Mucosa of stomach (tissue), 1 donor: ENCODE data around the gene CIITA.
"Not testable (repeated sequence)": the region's sequence is repeated elsewhere in the genome, so short reads cannot be mapped to it uniquely, and the experiment has no call there.

Experiments
- H3K27me3 ChIP-seq: one replicate; pipeline ENCODE4 v1.7.0; 2013; ENCODE audit warnings: mild to moderate bottlenecking, low read length; ENCODE audit not compliant: control insufficient read depth, insufficient read depth
- H3K36me3 ChIP-seq: one replicate; pipeline ENCODE4 v1.7.0; 2013; ENCODE audit warnings: low read length; ENCODE audit not compliant: control insufficient read depth, insufficient read depth
- H3K4me1 ChIP-seq: one replicate; pipeline ENCODE4 v1.7.0; 2013; ENCODE audit warnings: mild to moderate bottlenecking, low read length; ENCODE audit not compliant: control insufficient read depth, insufficient read depth
- H3K4me3 ChIP-seq: one replicate; pipeline ENCODE4 v1.7.0; 2013; ENCODE audit warnings: low read length
- H3K9ac ChIP-seq: one replicate; pipeline ENCODE4 v1.7.0; 2013; ENCODE audit warnings: mild to moderate bottlenecking, low read length, moderate library complexity
- H3K9me3 ChIP-seq: one replicate; pipeline ENCODE4 v1.7.0; 2013; ENCODE audit warnings: mild to moderate bottlenecking, low read length, moderate library complexity; ENCODE audit not compliant: control insufficient read depth
- donor health status: Pancreatic carcinoma.

Gene CIITA, protein sequence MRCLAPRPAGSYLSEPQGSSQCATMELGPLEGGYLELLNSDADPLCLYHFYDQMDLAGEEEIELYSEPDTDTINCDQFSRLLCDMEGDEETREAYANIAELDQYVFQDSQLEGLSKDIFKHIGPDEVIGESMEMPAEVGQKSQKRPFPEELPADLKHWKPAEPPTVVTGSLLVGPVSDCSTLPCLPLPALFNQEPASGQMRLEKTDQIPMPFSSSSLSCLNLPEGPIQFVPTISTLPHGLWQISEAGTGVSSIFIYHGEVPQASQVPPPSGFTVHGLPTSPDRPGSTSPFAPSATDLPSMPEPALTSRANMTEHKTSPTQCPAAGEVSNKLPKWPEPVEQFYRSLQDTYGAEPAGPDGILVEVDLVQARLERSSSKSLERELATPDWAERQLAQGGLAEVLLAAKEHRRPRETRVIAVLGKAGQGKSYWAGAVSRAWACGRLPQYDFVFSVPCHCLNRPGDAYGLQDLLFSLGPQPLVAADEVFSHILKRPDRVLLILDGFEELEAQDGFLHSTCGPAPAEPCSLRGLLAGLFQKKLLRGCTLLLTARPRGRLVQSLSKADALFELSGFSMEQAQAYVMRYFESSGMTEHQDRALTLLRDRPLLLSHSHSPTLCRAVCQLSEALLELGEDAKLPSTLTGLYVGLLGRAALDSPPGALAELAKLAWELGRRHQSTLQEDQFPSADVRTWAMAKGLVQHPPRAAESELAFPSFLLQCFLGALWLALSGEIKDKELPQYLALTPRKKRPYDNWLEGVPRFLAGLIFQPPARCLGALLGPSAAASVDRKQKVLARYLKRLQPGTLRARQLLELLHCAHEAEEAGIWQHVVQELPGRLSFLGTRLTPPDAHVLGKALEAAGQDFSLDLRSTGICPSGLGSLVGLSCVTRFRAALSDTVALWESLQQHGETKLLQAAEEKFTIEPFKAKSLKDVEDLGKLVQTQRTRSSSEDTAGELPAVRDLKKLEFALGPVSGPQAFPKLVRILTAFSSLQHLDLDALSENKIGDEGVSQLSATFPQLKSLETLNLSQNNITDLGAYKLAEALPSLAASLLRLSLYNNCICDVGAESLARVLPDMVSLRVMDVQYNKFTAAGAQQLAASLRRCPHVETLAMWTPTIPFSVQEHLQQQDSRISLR

DNA sequence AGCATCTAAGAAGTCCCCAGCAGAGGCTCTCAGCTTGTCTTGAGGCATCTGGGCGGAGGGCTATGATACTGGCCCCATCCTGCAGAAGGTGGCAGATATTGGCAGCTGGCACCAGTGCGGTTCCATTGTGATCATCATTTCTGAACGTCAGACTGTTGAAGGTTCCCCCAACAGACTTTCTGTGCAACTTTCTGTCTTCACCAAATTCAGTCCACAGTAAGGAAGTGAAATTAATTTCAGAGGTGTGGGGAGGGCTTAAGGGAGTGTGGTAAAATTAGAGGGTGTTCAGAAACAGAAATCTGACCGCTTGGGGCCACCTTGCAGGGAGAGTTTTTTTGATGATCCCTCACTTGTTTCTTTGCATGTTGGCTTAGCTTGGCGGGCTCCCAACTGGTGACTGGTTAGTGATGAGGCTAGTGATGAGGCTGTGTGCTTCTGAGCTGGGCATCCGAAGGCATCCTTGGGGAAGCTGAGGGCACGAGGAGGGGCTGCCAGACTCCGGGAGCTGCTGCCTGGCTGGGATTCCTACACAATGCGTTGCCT is at the start of gene CIITA:
Gene CIITA (plus strand): TSS at position 404 of the 543 bp plus-strand sequence. CDS start 129 bp downstream, at position 533.
- no peak within 1 kb of the TSS for H3K4me3 ChIP-seq
- no peaks in the 10 kb centered on the region for H3K36me3 ChIP-seq
- H3K9ac ChIP-seq, result peak within 1 kb of the TSS; percentile 62
- H3K4me1 ChIP-seq, result peaks cover 27% of the 10 kb centered on the region
- H3K9me3 ChIP-seq, result no peaks in the 10 kb centered on the region
- H3K27me3 ChIP-seq, result no peaks in the 10 kb centered on the region

DNA sequence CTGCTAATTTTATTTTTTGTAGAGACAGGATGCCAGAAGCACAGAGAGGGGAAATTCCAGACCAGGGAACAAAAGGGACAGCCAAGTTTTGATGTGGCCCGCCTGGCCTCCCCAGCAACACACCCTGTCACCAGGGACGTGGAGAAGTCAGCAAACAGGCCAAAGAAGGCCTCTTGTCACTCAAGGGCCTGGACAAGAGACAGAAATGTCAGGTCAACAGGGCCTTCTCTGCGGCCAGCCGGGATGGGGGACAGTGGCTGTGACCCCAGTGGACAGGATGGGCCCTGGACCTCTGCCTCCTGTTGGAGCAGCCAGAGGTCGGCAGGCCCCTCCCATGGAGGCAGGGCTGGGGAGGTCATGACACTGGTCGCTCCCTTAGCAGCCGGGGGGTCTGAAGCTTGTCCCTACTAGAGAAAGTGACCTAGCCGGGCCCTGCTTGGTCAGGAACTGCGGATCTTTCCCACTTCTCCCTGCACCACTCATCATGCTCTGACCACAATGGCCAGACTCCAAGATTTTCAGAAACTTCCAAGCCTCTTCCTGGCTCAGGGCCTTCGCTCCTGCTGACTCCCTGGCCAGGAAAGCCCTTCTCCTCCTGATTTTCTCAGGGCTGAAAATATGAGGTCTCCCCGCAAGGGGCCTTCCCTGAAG is 49.2 kb upstream of the CIITA start:
- Histone ChIP-seq H3K27me3 (no peaks in the 10 kb centered on the region), H3K4me1 (peaks cover 38% of the 10 kb centered on the region), H3K9ac (peak overlapping the region; percentile 52), H3K4me3 (no peak overlapping the region), H3K9me3 (no peaks in the 10 kb centered on the region), H3K36me3 (no peaks in the 10 kb centered on the region)

DNA sequence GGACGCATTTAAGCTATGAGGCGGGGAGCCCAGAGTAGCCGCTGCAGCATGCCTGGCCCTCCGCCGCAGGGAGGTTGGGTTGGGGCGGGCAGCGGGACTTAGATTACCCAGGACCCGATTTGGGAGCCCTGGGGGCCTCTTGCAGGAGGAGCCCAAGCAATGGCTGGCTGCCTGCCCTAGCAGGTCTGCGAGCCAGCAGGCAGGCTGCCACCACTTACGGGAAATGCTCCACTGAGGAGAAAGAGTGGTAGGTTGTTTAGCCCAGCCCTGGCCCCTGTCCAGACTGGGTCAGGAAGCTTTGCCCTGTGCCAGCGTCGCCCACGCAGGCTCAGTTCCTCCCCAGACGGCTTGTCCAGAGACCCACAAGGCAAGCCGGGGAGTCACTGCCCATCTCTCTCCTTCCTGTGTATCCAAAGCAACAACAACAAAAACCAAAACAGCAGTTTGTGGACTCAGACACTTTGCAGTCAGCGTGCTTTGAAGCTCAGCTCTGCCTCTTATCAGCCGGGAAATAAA is 48.1 kb upstream of the CIITA start:
- Histone ChIP-seq H3K9ac (peak overlapping the region; percentile 52), H3K27me3 (no peaks in the 10 kb centered on the region), H3K9me3 (no peaks in the 10 kb centered on the region), H3K4me1 (peaks cover 35% of the 10 kb centered on the region), H3K4me3 (peak overlapping the region; percentile 7), H3K36me3 (no peaks in the 10 kb centered on the region)

DNA sequence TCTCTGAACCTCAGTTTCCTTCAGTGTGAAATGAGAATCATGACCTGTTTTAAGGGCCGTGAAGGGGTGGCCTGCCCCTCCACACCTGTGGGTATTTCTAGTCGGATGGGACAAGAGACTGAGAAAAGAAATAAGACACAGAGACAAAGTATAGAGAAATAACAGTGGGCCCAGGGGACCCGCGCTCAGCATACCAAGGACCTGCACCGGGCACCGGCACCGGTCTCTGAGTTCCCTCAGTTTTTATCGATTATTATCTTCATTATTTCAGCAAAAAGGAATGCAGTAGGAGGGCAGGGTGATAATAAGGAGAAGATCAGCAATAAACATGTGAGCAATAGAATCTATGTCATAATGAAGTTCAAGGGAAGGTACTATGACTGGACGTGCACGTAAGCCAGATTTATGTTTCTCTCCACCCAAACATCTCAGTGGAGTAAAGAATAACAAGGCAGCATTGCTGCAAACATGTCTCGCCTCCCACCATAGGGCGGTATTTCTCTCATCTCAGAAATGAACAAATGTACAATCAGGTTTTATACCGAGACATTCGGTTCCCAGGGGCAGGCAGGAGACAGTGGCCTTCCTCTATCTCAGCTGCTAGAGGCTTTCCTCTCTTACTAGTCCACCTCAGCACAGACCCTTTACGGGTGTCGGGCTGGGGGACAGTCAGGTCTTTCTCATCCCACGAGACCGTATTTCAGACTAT is 47.5 kb upstream of the CIITA start:
- peak overlapping the region; percentile 7 for H3K4me3 ChIP-seq
- not testable (repeated sequence) for H3K9ac ChIP-seq

DNA sequence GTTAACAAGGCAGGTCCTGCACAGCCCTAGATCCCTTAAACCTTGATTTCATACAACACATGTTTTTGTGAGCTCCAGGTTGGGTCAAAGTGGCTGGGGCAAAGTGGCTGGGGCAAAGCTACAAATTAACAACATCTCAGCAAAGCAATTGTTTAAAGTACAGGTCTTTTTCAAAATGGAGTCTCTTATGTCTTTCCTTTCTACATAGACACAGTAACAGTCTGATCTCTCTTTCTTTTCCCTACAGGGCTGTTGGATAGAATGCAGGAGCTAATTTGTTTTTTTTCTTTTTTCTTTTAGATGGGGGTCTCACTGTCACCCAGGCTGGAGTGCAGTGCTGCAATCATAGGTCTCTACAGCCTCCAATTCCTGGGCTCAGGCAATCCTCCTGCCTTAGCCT is 46.8 kb upstream of the CIITA start:
- peaks cover 29% of the 10 kb centered on the region for H3K4me1 ChIP-seq
- H3K9ac ChIP-seq, H3K9me3 ChIP-seq, H3K4me3 ChIP-seq, H3K27me3 ChIP-seq, H3K36me3 ChIP-seq: not testable (repeated sequence)

More for the DNA sequence above, 47.5 kb upstream of the CIITA start:
- H3K4me1 ChIP-seq, result peaks cover 29% of the 10 kb centered on the region
- H3K36me3 ChIP-seq, H3K27me3 ChIP-seq, H3K9me3 ChIP-seq: not testable (repeated sequence)

DNA sequence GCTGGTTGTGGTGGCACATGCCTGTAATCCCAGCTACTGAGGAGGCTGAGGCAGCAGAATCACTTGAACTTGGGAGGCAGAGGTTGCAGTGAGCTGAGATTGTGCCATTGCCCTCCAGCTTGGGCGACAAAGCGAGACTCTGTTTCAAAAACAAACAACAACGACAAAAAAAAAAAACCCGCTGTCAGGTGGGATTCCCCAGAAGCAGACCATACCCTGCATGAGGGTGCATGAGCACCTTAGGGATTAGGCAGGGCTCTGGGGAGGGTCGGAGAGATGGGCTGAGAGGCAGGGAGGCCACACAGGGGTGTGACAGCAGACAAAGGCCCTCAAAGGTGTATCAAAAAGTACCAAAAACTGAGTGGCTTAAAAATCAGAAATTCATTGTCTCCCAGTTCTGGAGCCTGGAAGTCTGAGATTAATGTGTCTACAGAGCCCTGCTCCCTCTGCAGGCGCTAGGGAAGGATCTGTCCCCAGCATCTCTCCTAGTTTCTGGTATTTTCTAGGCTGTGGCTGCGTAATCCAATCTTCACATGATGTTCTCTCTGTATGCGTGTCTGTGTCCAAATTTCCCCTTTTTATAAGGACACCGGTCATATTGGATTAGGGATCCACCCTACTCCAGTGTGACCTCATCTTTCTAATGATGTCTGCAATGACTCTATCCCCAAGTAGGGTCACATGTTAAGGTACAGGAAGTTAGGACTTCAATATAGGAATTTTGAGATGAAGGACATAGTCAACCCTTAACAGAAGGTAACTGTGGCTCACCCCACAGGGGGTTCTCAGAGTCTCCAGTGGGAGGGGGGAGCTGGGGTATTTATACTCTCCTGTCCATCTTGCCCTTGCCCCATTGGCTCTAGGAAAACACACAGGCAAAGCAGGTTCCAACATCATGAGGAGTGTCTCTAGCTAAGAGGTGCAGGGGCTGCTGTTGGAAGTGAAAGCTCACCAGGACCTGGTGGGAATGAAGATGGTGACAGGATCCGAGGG is 44.8 kb upstream of the CIITA start:
- H3K36me3 ChIP-seq, result no peaks in the 10 kb centered on the region
- no peak overlapping the region for H3K9ac ChIP-seq
- H3K27me3 ChIP-seq, result no peaks in the 10 kb centered on the region
- H3K9me3 ChIP-seq, result no peaks in the 10 kb centered on the region
- peaks cover 20% of the 10 kb centered on the region for H3K4me1 ChIP-seq
- H3K4me3 ChIP-seq, result no peak overlapping the region

DNA sequence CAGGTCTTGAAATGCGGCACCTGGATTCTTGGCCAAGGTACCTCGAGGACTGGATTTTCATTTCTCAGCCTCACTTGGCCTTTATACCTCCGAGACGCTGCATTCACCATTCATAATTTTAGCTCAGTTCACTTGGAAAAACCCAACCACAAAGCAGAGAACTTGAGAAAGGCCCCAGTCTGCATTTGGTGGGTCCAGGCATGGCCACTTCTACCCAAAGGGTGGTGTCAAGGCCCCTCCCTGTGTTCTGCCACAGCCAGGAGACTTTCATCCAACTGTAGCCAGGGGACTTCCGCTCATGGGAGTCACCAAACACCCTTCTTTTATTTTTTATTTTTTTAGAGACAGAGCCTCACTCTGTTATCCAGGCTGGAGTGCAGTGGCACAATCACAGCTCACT is 43.7 kb upstream of the CIITA start:
- H3K4me1 ChIP-seq, result peaks cover 11% of the 10 kb centered on the region
- H3K4me3 ChIP-seq, result no peak overlapping the region
- no peak overlapping the region for H3K9ac ChIP-seq
- H3K27me3 ChIP-seq, result no peaks in the 10 kb centered on the region
- no peaks in the 10 kb centered on the region for H3K36me3 ChIP-seq
- no peaks in the 10 kb centered on the region for H3K9me3 ChIP-seq

DNA sequence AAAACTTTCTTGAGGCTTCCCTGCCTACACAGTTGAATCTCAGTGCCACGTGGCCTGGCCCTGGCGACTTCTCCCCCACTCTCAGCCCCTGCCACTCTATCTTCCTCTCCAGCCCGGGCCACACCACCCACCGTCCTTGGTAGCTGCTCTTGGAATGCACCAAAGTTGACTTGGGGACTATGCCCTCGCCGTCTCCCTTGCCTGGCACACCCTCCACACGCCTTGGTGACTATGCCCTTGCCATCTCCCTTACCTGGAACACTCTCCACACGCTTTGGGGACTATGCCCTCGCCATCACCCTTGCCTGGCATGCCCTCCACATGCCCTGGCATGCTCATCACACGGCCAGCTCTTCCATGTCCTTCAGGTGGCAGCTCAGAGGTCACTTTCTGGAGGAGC is 42.9 kb upstream of the CIITA start:
- no peak overlapping the region for H3K4me3 ChIP-seq
- no peaks in the 10 kb centered on the region for H3K27me3 ChIP-seq
- no peaks in the 10 kb centered on the region for H3K36me3 ChIP-seq

DNA sequence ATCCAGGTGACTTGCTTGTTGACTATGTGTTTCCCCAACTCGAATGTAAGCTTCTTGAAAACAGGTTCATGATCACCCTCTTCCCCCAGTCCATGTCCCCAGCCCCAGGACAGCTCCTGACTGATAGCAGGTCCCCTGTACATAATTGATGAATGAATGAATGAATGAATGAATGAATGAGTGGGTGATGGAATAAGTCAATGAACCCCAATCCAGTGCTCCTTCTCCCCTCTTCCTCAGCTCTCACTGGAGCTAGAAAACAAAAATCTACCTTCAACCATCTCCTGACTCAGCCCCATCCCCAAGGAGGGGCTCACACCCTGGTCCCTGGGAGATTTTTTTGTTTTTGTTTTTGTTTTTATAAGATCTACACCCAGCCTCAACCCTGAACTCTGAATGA is 42.2 kb upstream of the CIITA start:
- Histone ChIP-seq H3K9ac (no peak overlapping the region), H3K4me3 (no peak overlapping the region), H3K9me3 (no peaks in the 10 kb centered on the region), H3K27me3 (no peaks in the 10 kb centered on the region), H3K4me1 (no peaks in the 10 kb centered on the region), H3K36me3 (no peaks in the 10 kb centered on the region)

More for the DNA sequence above, 42.9 kb upstream of the CIITA start:
- peaks cover 3% of the 10 kb centered on the region for H3K4me1 ChIP-seq
- no peaks in the 10 kb centered on the region for H3K9me3 ChIP-seq
- no peak overlapping the region for H3K9ac ChIP-seq

DNA sequence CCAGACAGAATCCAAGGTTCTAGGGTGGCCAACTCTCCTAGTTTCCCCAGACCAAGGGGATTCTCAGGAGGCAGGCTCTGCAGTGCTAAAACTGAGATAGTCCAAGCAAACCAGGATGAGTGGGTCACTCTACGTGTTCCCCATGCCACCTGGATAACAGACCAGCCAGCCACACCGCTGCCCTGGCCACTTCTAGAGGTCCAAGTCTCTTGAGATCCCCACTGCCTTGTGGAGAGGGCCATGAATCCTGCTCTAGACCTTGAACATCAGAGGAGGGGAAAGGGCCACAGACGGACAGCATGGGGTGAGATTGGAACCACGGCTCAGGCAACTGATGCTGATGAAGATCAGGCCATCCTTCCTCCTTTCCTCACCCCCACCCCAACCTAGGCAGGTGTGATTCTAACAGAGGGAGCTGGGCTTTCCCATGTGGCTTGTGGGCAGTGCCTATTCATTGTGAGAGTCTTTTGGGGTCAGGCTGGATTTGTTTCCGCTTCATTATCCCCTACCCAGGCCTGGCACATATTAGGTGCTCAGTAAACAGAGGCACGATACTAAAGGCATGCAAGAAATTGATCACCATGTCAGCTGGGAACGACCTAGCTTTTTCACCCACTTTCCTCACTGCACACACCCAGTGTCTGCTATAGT is 41.6 kb upstream of the CIITA start:
- H3K4me1 ChIP-seq, result no peaks in the 10 kb centered on the region
- no peak overlapping the region for H3K9ac ChIP-seq
- no peaks in the 10 kb centered on the region for H3K9me3 ChIP-seq
- H3K4me3 ChIP-seq, result no peak overlapping the region
- no peaks in the 10 kb centered on the region for H3K27me3 ChIP-seq
- no peaks in the 10 kb centered on the region for H3K36me3 ChIP-seq
